GM12878 (cell line): Measurements from ENCODE around the gene NPTN. TPM values are rescaled to one million over a fixed set of nuclear protein-coding genes. Genes with fewer than 3 reads are reported as not detected.

Experiments
- ATAC-seq: fragments of 200-7000 bp; cut with Tn5 transposase; 3 replicates; pipeline ENCODE4 v1.9.1; 2020; ENCODE audit warnings: mild to moderate bottlenecking, moderate library complexity
- BruUV-seq: library from RNA; stranded (reverse); fragments of 400-500 nt; replicated peaks from 2 replicates; lab custom pipeline; 2021; lab: Mats Ljungman, UMichigan
- CTCF ChIA-PET: fragments of 300-600 bp; sonication (Branson Sonifier 250); formaldehyde crosslinking; extraction: SDS; loops from one replicate; lab custom pipeline; 2021; ENCODE audit warnings: inconsistent platforms; lab: Yijun Ruan, JAX
- POLR2A ChIA-PET: fragments of 350-600 bp; formaldehyde crosslinking; extraction: SDS; loops from one replicate; lab custom pipeline; 2021; ENCODE audit warnings: inconsistent platforms; lab: Charles Lee
- RAD21 ChIA-PET: fragments of 300-600 bp; sonication (Branson Sonifier 250); formaldehyde crosslinking; loops from one replicate; lab custom pipeline; 2023; ENCODE audit warnings: antibody characterized with exemption; ENCODE audit not compliant: unreplicated experiment; lab: Charles Lee
- SMC1A ChIA-PET: fragments of 300-600 bp; sonication (Branson Sonifier 250); formaldehyde crosslinking; loops from one replicate; lab custom pipeline; 2023; ENCODE audit not compliant: unreplicated experiment, uncharacterized antibody; lab: Charles Lee
- DNase-seq: peaks from one replicate; pipeline ENCODE4 v3.0.0-alpha.2; 2011; ENCODE audit warnings: low read depth, low spot score
- FAIRE-seq: peaks from 3 replicates; lab custom pipeline; 2011; peaks lifted over from hg19 to GRCh38; lab: Jason Lieb, UNC
- H2AFZ ChIP-seq: 2 replicates; pipeline ENCODE4 v1.6.0; 2011; ENCODE audit warnings: low read depth, low read length, control low read depth; ENCODE audit not compliant: control insufficient read depth
- H3K27ac ChIP-seq: 2 replicates; pipeline ENCODE4 v1.5.1; 2011; ENCODE audit warnings: control low read depth; ENCODE audit not compliant: control insufficient read depth, insufficient read depth
- H3K27me3 ChIP-seq, 2 experiments: replicated peaks in 1 of 2; 2 replicates each; pipeline versions ENCODE4 v1.6.0 to v1.6.1; 2011; ENCODE audit warnings: low read length in 1 of 2; ENCODE audit not compliant: control insufficient read depth in 2 of 2, insufficient read depth in 2 of 2
- H3K36me3 ChIP-seq, 2 experiments: 2 replicates each; pipeline ENCODE4 v1.5.1; 2011; ENCODE audit warnings: low read length in 1 of 2; ENCODE audit not compliant: control insufficient read depth in 2 of 2, insufficient read depth in 2 of 2
- H3K4me1 ChIP-seq: 2 replicates; pipeline ENCODE4 v1.6.1; 2011; ENCODE audit warnings: mild to moderate bottlenecking, low read length, moderate library complexity, mixed read lengths; ENCODE audit not compliant: control insufficient read depth, insufficient read depth
- H3K4me2 ChIP-seq: 2 replicates; pipeline ENCODE4 v1.6.0; 2011; ENCODE audit warnings: control low read depth; ENCODE audit not compliant: control insufficient read depth, insufficient read depth
- H3K4me3 ChIP-seq: fragments of 200-600 bp; sonication (generic); 2 replicates; pipeline ENCODE4 v1.5.1; 2016
- H3K79me2 ChIP-seq: 2 replicates; pipeline ENCODE4 v1.6.0; 2011; ENCODE audit warnings: low read length; ENCODE audit not compliant: control insufficient read depth, insufficient read depth
- H3K9ac ChIP-seq: 2 replicates; pipeline ENCODE4 v1.8.0; 2011; ENCODE audit warnings: low read length, control low read depth, mixed read lengths; ENCODE audit not compliant: control insufficient read depth, insufficient read depth
- H3K9me3 ChIP-seq: replicated peaks from 3 replicates; pipeline ENCODE4 v1.5.1; 2011; ENCODE audit warnings: mild to moderate bottlenecking, low read length; ENCODE audit not compliant: control insufficient read depth, insufficient read depth
- H4K20me1 ChIP-seq: 2 replicates; pipeline ENCODE4 v1.6.0; 2011; ENCODE audit not compliant: control insufficient read depth, insufficient read depth
- HCFC1 ChIP-seq: fragments of 150-350 bp; IDR thresholded peaks from 2 replicates; pipeline ENCODE4 v1.6.1; 2014; ENCODE audit warnings: low read length
- MTA2 ChIP-seq: fragments of 450-650 bp; IDR thresholded peaks from 2 replicates; pipeline ENCODE4 v1.6.1; 2016; ENCODE audit warnings: low read depth, mild to moderate bottlenecking, moderate library complexity
- MXI1 ChIP-seq: fragments of 150-350 bp; IDR thresholded peaks from 2 replicates; pipeline ENCODE4 v1.6.1; 2011; ENCODE audit warnings: low read depth, mild to moderate bottlenecking, inconsistent platforms, low read length, improper control_type of control experiment
- PML ChIP-seq: IDR thresholded peaks from 2 replicates; pipeline ENCODE4 v1.6.1; 2012; ENCODE audit warnings: low read length, inconsistent platforms
- POU2F2 ChIP-seq: IDR thresholded peaks from 3 replicates; pipeline ENCODE4 v1.6.1; 2011; ENCODE audit warnings: low read depth, mild to moderate bottlenecking, low read length, borderline replicate concordance
- RAD21 ChIP-seq: IDR thresholded peaks from 2 replicates; pipeline ENCODE4 v1.6.1; 2011; ENCODE audit warnings: mild to moderate bottlenecking, low read depth, low read length, moderate library complexity; ENCODE audit not compliant: insufficient read depth
- SKIL ChIP-seq: fragments of 450-650 bp; IDR thresholded peaks from 2 replicates; pipeline ENCODE4 v1.6.1; 2017; ENCODE audit warnings: mild to moderate bottlenecking, low read depth, inconsistent platforms; ENCODE audit not compliant: poor library complexity, severe bottlenecking
- SPI1 ChIP-seq: IDR thresholded peaks from 2 replicates; pipeline ENCODE4 v1.6.1; 2011; ENCODE audit warnings: low read depth, mild to moderate bottlenecking, low read length, moderate library complexity, borderline replicate concordance; ENCODE audit not compliant: insufficient read depth
- TCF7 ChIP-seq: IDR thresholded peaks from 2 replicates; pipeline ENCODE4 v1.6.1; 2014; ENCODE audit warnings: antibody characterized with exemption, borderline replicate concordance
- YBX1 ChIP-seq: fragments of 450-650 bp; IDR thresholded peaks from 2 replicates; pipeline ENCODE4 v1.6.1; 2016; ENCODE audit warnings: antibody characterized with exemption
- WGBS: methylation state at CpG from one replicate; pipeline ENCODE4 v1.1.6; 2016; ENCODE audit warnings: low lambda C conversion rate; ENCODE audit not compliant: insufficient replicate concordance, insufficient coverage; ENCODE audit errors: missing lambda C conversion rate; 5-methylcytosine and 5-hydroxymethylcytosine counted together
- in situ Hi-C: fragments of 300-500 bp; cut with MboI; formaldehyde crosslinking; loops from 9 replicates; pipeline ENCODE4 v1.14.3; 2018; ENCODE audit warnings: mixed read lengths
- intact Hi-C: fragments of 100-400 bp; cut with micrococcal nuclease; formaldehyde crosslinking; loops from one replicate; pipeline ENCODE4 v1.14.2; 2022; ENCODE audit not compliant: unreplicated experiment
- polyA plus RNA-seq, 11 experiments: library from polyadenylated mRNA; depleted of rRNA in 4 of 11; unstranded in 6 of 11; stranded (reverse) in 5 of 11; fragments of >200 nt; fragmentation: Nextera tagmentation in 4 of 11; fragmentation: Illumina TruSeq in 1 of 11; extraction: Ambion mirVana in 4 of 11; extraction: Trizol in 1 of 11; gene quantifications; 1 replicate in 1 of 11; 2 replicates in 10 of 11; pipeline versions ENCODE4 v1.2.1 to v1.2.3, GENCODE V29; 2011 to 2016; ENCODE audit warnings: inconsistent platforms in 2 of 11, missing spikeins in 2 of 11, low read depth in 1 of 11
- total RNA-seq, 4 experiments: library from RNA; depleted of rRNA in 3 of 4; stranded (reverse); fragments of >200 nt in 3 of 4; fragmentation: Illumina TruSeq in 1 of 4; extraction: Trizol in 1 of 4; gene quantifications; 2 replicates each; pipeline versions ENCODE4 v1.2.1 to v1.2.3, GENCODE V29; 2013 to 2021
- TF ChIP-seq, protein P1 (sequence below): fragments of 450-650 bp; conservative IDR thresholded peaks from 2 replicates; pipeline ENCODE4 v1.6.1; 2017; ENCODE audit warnings: mild to moderate bottlenecking, moderate library complexity
- TF ChIP-seq, protein P2 (sequence below): fragments of 450-650 bp; IDR thresholded peaks from 2 replicates; pipeline ENCODE4 v1.6.1; 2014; ENCODE audit warnings: mild to moderate bottlenecking

The NPTN gene
- total and polyA plus RNA-seq, 10 of the 15 experiments (the other 5 are each of a cell fraction or from before 2014, with no cell fraction given): 17.8 to 79.1 (median 41.7) TPM

GRCh38 chr15:73530649-73531048 lies 102.5 kb downstream of the NPTN start:
- no TSS peak for BruUV-seq
- RAD21 ChIA-PET: no interaction called here

More at GRCh38 chr15:73530649-73531048, 102.5 kb downstream of the NPTN start:
- FAIRE-seq: no peak
- ChIA-PET CTCF (interaction anchor here (0.9 kb wide), 1 partner anchor 289 kb away, joined by 3 read pairs; no protein-coding TSS in a partner anchor), POLR2A (no interaction called here), SMC1A (no interaction called here)
- H3K9ac ChIP-seq: no peak overlapping the region
- no peak overlapping the region for H2AFZ ChIP-seq
- H3K4me2 ChIP-seq: no peak overlapping the region
- H4K20me1 ChIP-seq: no peaks in the 10 kb centered on the region
- WGBS: 39% methylated on average over 3 of the region's 3 CpGs
- in situ Hi-C loops: no loop called here
- no peaks in the 10 kb centered on the region for H3K36me3 ChIP-seq
- no peak overlapping the region for H3K4me3 ChIP-seq
- H3K27me3 ChIP-seq: no peaks in the 10 kb centered on the region
- TF ChIP-seq YBX1: no peak
- no peak for TF ChIP-seq SKIL
- no peak for TF ChIP-seq TCF7
- TF ChIP-seq, protein P1, sequence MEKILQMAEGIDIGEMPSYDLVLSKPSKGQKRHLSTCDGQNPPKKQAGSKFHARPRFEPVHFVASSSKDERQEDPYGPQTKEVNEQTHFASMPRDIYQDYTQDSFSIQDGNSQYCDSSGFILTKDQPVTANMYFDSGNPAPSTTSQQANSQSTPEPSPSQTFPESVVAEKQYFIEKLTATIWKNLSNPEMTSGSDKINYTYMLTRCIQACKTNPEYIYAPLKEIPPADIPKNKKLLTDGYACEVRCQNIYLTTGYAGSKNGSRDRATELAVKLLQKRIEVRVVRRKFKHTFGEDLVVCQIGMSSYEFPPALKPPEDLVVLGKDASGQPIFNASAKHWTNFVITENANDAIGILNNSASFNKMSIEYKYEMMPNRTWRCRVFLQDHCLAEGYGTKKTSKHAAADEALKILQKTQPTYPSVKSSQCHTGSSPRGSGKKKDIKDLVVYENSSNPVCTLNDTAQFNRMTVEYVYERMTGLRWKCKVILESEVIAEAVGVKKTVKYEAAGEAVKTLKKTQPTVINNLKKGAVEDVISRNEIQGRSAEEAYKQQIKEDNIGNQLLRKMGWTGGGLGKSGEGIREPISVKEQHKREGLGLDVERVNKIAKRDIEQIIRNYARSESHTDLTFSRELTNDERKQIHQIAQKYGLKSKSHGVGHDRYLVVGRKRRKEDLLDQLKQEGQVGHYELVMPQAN: no peak
- no peak for TF ChIP-seq MXI1
- no peak for TF ChIP-seq HCFC1
- TF ChIP-seq MTA2: no peak
- no peak for TF ChIP-seq SPI1
- no peak for TF ChIP-seq RAD21
- TF ChIP-seq, protein P2, sequence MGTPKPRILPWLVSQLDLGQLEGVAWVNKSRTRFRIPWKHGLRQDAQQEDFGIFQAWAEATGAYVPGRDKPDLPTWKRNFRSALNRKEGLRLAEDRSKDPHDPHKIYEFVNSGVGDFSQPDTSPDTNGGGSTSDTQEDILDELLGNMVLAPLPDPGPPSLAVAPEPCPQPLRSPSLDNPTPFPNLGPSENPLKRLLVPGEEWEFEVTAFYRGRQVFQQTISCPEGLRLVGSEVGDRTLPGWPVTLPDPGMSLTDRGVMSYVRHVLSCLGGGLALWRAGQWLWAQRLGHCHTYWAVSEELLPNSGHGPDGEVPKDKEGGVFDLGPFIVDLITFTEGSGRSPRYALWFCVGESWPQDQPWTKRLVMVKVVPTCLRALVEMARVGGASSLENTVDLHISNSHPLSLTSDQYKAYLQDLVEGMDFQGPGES: no peak
- no peak for TF ChIP-seq PML
- no peak for TF ChIP-seq POU2F2
- H3K9me3 ChIP-seq: no peaks in the 10 kb centered on the region
- intact Hi-C loops: no loop called here
- no peak for ATAC-seq
- no peak for DNase-seq
- H3K4me1 ChIP-seq: no peaks in the 10 kb centered on the region
- H3K79me2 ChIP-seq: no peaks in the 10 kb centered on the region
- no peak overlapping the region for H3K27ac ChIP-seq
